Mesothelial cell of epicardium (in vitro differentiated cells): Measurements from ENCODE around the gene CCDC14. TPM values are rescaled to one million over a fixed set of nuclear protein-coding genes. Genes with fewer than 3 reads are reported as not detected.

Source experiments
- total RNA-seq: library from RNA; stranded (reverse); gene quantifications from 3 replicates; pipeline ENCODE4 v1.2.1, GENCODE V29; 2021

CCDC14 gene
- total RNA-seq, 1 donor from 2014 or later = 123 TPM

Other genes starting within 250 kb of the CCDC14 start
- 13.3 to 14.3 TPM (median 13.6 TPM) in 3 replicates for gene MYLK, start 76.9 kb downstream of the CCDC14 start, total RNA-seq
- not detected in 3 replicates for gene ROPN1, start 30.9 kb upstream of the CCDC14 start, total RNA-seq
- gene KALRN, start 72.1 kb upstream of the CCDC14 start, total RNA-seq = 54.8 to 64.5 TPM (median 57.8 TPM) in 3 replicates